GM12891 (cell line): ENCODE results near the gene COX6A1.

Experiments
- DNase-seq: peaks from one replicate; pipeline ENCODE4 v3.0.0; 2011; ENCODE audit warnings: low spot score; ENCODE audit not compliant: insufficient read length
- FAIRE-seq: peaks from 2 replicates; lab custom pipeline; 2011; peaks lifted over from hg19 to GRCh38; lab: Jason Lieb, UNC
- PAX5 ChIP-seq: IDR thresholded peaks from 2 replicates; pipeline ENCODE4 v1.6.1; 2011; ENCODE audit warnings: low read length, moderate library complexity, mild to moderate bottlenecking; ENCODE audit not compliant: insufficient read depth, severe bottlenecking
- POLR2A ChIP-seq: IDR thresholded peaks from 2 replicates; pipeline ENCODE4 v1.6.1; 2011; ENCODE audit warnings: low read depth, low read length, control low read depth
- POLR2AphosphoS5 ChIP-seq: IDR thresholded peaks from 2 replicates; pipeline ENCODE4 v1.6.1; 2011; ENCODE audit warnings: low read depth, low read length, control low read depth
- POU2F2 ChIP-seq: IDR thresholded peaks from 2 replicates; pipeline ENCODE4 v1.6.1; 2011; ENCODE audit warnings: low read depth, mild to moderate bottlenecking, control low read depth, low read length, moderate library complexity
- SPI1 ChIP-seq: IDR thresholded peaks from 2 replicates; pipeline ENCODE4 v1.6.1; 2011; ENCODE audit warnings: low read depth, low read length, control low read depth
- TAF1 ChIP-seq: IDR thresholded peaks from 2 replicates; pipeline ENCODE4 v1.6.1; 2011; ENCODE audit warnings: low read depth, low read length, control low read depth

COX6A1 gene

DNA sequence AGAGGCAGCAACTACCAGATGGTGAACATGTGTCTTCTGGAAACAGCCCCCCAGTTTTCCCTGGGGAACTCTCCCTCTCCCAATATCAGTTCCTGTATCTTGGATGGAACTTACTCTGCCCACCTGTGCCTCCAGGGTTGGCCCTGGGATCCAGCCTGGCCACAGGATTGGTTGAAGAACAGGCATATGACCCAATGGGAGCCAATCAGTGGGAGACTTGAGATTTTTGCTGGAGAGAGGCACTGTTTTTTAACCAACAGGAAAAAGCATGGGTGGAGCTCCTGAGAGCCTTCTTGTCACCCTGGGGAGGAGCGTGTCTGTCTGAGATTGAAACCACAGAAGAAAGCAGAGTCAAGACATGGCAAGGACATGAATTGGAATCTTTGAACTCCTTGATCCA lies 33.6 kb upstream of the COX6A1 start:
- DNase-seq (no peak), FAIRE-seq (no peak)
- TF ChIP-seq POU2F2 (no peak), POLR2AphosphoS5 (no peak), SPI1 (no peak), PAX5 (no peak), POLR2A (no peak), TAF1 (no peak)

- no peak for DNase-seq
- no peak for FAIRE-seq
- TF ChIP-seq TAF1 (no peak), POU2F2 (no peak), PAX5 (no peak), POLR2AphosphoS5 (no peak), SPI1 (no peak), POLR2A (no peak)
Observed at GRCh38 chr12:120406069-120406468, 31.8 kb upstream of the COX6A1 start.

DNA sequence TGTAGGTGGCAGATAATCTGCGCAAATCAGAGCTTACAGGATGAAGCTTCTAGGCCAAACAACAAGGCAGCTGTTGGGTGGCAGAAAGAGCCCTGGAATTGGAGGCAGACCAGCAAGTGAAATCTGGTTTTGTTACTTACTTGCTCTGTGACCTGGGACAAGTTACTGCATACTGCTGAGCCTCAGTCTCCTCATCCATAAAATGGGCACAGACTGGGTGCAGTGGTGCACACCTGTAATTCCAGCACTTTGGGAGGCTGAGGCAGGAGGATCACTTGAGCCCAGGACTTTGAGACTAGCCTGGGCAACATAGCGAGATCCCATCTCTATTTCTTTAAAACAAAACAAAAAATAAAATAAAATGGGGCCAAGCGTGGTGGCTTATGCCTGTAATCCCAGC lies 31.4 kb upstream of the COX6A1 start:
- TF ChIP-seq PAX5 (no peak), TAF1 (no peak), POLR2A (no peak), SPI1 (no peak), POU2F2 (no peak)
- DNase-seq = no peak
- FAIRE-seq = no peak

DNA sequence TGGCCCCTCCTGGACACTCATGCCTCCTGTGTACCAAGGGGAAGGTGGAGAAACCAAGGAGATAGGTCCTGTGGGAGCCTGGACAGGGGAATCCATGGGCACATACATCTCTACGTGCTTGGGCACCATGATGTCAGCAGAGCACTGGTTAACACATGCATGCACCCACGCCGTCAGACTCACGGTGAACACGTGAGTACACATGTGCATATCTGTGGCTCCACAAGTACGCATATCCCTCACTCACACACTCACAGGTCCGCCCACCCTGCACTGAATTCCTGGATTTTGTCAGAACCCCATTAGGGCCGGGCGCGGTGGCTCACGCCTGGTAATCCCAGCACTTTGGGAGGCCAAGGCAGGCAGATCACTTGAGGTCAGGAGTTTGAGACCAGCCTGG lies 29.1 kb upstream of the COX6A1 start:
- TF ChIP-seq POLR2AphosphoS5 (no peak), POU2F2 (no peak), POLR2A (no peak), PAX5 (no peak), SPI1 (no peak), TAF1 (no peak)
- FAIRE-seq (no peak), DNase-seq (no peak)

- FAIRE-seq (no peak), DNase-seq (no peak)
- TF ChIP-seq PAX5 = no peak
- TF ChIP-seq POLR2AphosphoS5 = no peak
- TF ChIP-seq TAF1 = no peak
- no peak for TF ChIP-seq SPI1
- TF ChIP-seq POLR2A = no peak
- no peak for TF ChIP-seq POU2F2
Observed at GRCh38 chr12:120412421-120412820, 25.5 kb upstream of the COX6A1 start.

- FAIRE-seq (no peak), DNase-seq (no peak)
- TF ChIP-seq POLR2AphosphoS5 = no peak
- no peak for TF ChIP-seq TAF1
- TF ChIP-seq POU2F2 = no peak
- TF ChIP-seq PAX5 = no peak
- no peak for TF ChIP-seq SPI1
- TF ChIP-seq POLR2A = no peak
Observed at GRCh38 chr12:120413901-120414695, 23.8 kb upstream of the COX6A1 start.

GRCh38 chr12:120416490-120417216 lies 21.3 kb upstream of the COX6A1 start:
- DNase-seq (no peak), FAIRE-seq (no peak)
- TF ChIP-seq POLR2A = no peak
- TF ChIP-seq SPI1 = no peak

GRCh38 chr12:120417917-120418580 lies 19.9 kb upstream of the COX6A1 start:
- FAIRE-seq (no peak), DNase-seq (no peak)
- no peak for TF ChIP-seq PAX5
- no peak for TF ChIP-seq SPI1
- TF ChIP-seq POLR2A = no peak
- TF ChIP-seq POU2F2 = no peak
- TF ChIP-seq POLR2AphosphoS5 = no peak
- no peak for TF ChIP-seq TAF1

GRCh38 chr12:120421701-120422100 lies 16.2 kb upstream of the COX6A1 start:
- DNase-seq = no peak
- FAIRE-seq = no peak
- no peak for TF ChIP-seq POLR2A
- no peak for TF ChIP-seq POLR2AphosphoS5
- no peak for TF ChIP-seq PAX5
- no peak for TF ChIP-seq SPI1
- no peak for TF ChIP-seq POU2F2
- no peak for TF ChIP-seq TAF1

DNA sequence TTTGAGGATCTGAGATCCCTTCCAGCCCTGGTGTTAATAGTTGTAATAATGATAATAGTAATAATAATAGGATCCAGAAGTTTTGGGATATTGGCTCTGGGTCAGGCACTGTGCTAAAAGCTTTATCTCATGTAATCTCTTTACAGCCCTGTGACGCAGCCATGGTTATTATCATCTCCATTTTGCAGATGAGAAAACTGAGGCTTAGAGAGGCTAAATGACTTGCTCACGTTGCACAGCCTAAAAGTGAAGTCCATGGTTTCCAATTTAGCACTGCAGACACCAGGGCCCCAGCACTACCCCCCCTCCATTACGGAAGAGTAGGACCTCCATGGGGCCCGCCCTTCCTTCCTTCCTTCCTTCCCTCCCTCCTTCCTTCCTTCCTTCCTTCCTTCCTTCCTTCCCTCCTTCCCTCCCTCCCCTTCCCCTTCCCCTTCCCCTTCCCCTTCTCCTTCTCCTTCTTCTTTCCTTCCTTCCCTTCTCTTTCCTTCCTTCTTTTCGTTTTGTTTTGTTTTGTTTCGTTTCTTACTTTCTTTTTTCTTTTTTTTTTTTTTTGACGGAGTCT lies 14.9 kb upstream of the COX6A1 start:
- FAIRE-seq (no peak), DNase-seq (no peak)
- TF ChIP-seq PAX5 = no peak
- TF ChIP-seq POLR2A = no peak
